ENCODE data around the gene DLGAP1.

The DLGAP1 gene

DNA sequence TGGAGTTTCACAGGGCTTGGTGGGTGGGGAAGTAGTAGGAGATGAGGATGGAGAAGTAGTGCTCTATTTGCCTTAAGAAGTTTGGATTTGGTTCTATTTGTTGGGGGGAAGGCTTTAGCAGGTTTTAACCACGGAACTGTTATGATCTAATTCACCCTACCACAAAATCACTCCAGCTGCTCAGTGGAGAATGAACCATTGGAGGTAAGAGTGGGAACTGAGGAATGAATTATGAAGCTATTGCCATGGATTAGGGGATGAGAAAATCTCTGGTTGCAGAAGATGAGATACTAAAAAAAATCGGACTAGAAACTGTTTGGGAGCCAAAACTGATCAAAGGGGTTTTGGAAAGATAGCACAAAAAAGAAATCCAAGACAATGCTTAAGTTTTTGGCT, 488.9 kb downstream of the DLGAP1 start:
- Histone ChIP-seq H3K27me3 (ENCODE audit: control insufficient read depth, insufficient read depth, low read length) (no peaks in the 10 kb centered on the region), H3K9ac (ENCODE audit: low read length) (no peak overlapping the region), H3K9me3 (ENCODE audit: control insufficient read depth, low read length) (no peaks in the 10 kb centered on the region), H3K4me1 (ENCODE audit: control insufficient read depth, insufficient read depth, low read length) (peaks cover 4% of the 10 kb centered on the region), H3K36me3 (ENCODE audit: control insufficient read depth, insufficient read depth, low read length) (no peaks in the 10 kb centered on the region), H3K4me3 (ENCODE audit: low read length) (no peak overlapping the region)

DNA sequence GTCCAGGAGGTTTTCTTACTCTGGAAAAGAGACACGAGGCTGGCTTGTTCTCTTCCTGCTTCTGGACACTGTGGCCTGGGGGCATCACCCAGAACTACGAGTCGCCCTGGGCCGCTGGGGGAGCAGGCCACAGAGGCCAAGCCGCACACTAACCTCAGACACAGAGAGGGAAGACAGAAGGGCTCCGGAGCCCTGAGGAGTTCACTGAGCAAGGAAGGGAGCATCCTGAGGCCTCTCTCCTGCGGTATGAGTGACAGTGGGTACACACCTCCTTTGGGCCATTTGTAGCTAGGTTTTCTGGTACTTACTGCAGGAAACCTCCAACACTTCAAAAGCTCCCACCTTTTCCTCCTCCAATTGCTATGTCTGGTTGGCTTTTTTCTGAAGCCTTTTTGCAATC, 494.1 kb downstream of the DLGAP1 start:
- H3K9me3 ChIP-seq (ENCODE audit: control insufficient read depth, low read length), result no peaks in the 10 kb centered on the region
- H3K9ac ChIP-seq (ENCODE audit: low read length), result no peak overlapping the region
- no peaks in the 10 kb centered on the region for H3K36me3 ChIP-seq (ENCODE audit: control insufficient read depth, insufficient read depth, low read length)
- H3K27me3 ChIP-seq (ENCODE audit: control insufficient read depth, insufficient read depth, low read length), result no peaks in the 10 kb centered on the region
- H3K4me3 ChIP-seq (ENCODE audit: low read length), result no peak overlapping the region
- no peaks in the 10 kb centered on the region for H3K4me1 ChIP-seq (ENCODE audit: control insufficient read depth, insufficient read depth, low read length)

GRCh38 chr18:3960142-3960541, 495.0 kb downstream of the DLGAP1 start:
- no peaks in the 10 kb centered on the region for H3K36me3 ChIP-seq (ENCODE audit: control insufficient read depth, insufficient read depth, low read length)
- H3K4me1 ChIP-seq (ENCODE audit: control insufficient read depth, insufficient read depth, low read length), result no peaks in the 10 kb centered on the region
- H3K9me3 ChIP-seq (ENCODE audit: control insufficient read depth, low read length), result no peaks in the 10 kb centered on the region
- H3K27me3 ChIP-seq (ENCODE audit: control insufficient read depth, insufficient read depth, low read length), result no peaks in the 10 kb centered on the region
- no peak overlapping the region for H3K9ac ChIP-seq (ENCODE audit: low read length)
- H3K4me3 ChIP-seq (ENCODE audit: low read length), result no peak overlapping the region

DNA sequence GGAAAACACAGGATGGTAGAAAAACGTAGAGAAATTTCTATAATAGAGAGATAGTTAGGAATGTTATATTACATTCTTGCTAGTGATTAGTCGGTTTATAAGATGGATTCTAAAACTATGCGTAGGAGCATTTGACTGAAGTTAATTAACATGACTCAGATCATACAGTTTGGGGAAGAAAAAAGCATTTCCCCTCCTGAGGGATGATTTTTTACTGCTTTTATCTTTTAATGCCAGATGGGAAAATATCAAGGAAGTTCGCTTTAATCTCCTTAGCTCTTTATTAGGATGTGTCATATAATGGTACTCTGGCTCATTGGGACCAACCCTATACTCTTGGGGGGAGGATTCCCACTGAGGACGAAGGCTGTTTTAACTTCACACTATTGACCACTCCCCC, 503.1 kb downstream of the DLGAP1 start:
- Histone ChIP-seq H3K9me3 (ENCODE audit: control insufficient read depth, low read length) (no peaks in the 10 kb centered on the region), H3K4me3 (ENCODE audit: low read length) (no peak overlapping the region), H3K27me3 (ENCODE audit: control insufficient read depth, insufficient read depth, low read length) (no peaks in the 10 kb centered on the region), H3K36me3 (ENCODE audit: control insufficient read depth, insufficient read depth, low read length) (no peaks in the 10 kb centered on the region), H3K4me1 (ENCODE audit: control insufficient read depth, insufficient read depth, low read length) (no peaks in the 10 kb centered on the region), H3K9ac (ENCODE audit: low read length) (no peak overlapping the region)

- H3K36me3 ChIP-seq (ENCODE audit: control insufficient read depth, insufficient read depth, low read length), result no peaks in the 10 kb centered on the region
- H3K9ac ChIP-seq (ENCODE audit: low read length), result no peak overlapping the region
- no peaks in the 10 kb centered on the region for H3K4me1 ChIP-seq (ENCODE audit: control insufficient read depth, insufficient read depth, low read length)
- no peak overlapping the region for H3K4me3 ChIP-seq (ENCODE audit: low read length)
- H3K9me3 ChIP-seq (ENCODE audit: control insufficient read depth, low read length), result no peaks in the 10 kb centered on the region
- no peaks in the 10 kb centered on the region for H3K27me3 ChIP-seq (ENCODE audit: control insufficient read depth, insufficient read depth, low read length)
Observed at GRCh38 chr18:3950668-3951404, 504.3 kb downstream of the DLGAP1 start.

- Histone ChIP-seq H3K27me3 (ENCODE audit: control insufficient read depth, insufficient read depth, low read length) (no peaks in the 10 kb centered on the region), H3K4me1 (ENCODE audit: control insufficient read depth, insufficient read depth, low read length) (no peaks in the 10 kb centered on the region), H3K9me3 (ENCODE audit: control insufficient read depth, low read length) (no peaks in the 10 kb centered on the region), H3K4me3 (ENCODE audit: low read length) (no peak overlapping the region), H3K36me3 (ENCODE audit: control insufficient read depth, insufficient read depth, low read length) (no peaks in the 10 kb centered on the region), H3K9ac (ENCODE audit: low read length) (no peak overlapping the region)
Observed at GRCh38 chr18:3948958-3949357, 506.1 kb downstream of the DLGAP1 start.

GRCh38 chr18:3947383-3947782, 507.7 kb downstream of the DLGAP1 start:
- Histone ChIP-seq H3K36me3 (ENCODE audit: control insufficient read depth, insufficient read depth, low read length) (no peaks in the 10 kb centered on the region), H3K4me3 (ENCODE audit: low read length) (no peak overlapping the region), H3K9me3 (ENCODE audit: control insufficient read depth, low read length) (no peaks in the 10 kb centered on the region), H3K27me3 (ENCODE audit: control insufficient read depth, insufficient read depth, low read length) (no peaks in the 10 kb centered on the region), H3K9ac (ENCODE audit: low read length) (no peak overlapping the region), H3K4me1 (ENCODE audit: control insufficient read depth, insufficient read depth, low read length) (no peaks in the 10 kb centered on the region)

GRCh38 chr18:3935305-3935704, 519.8 kb downstream of the DLGAP1 start:
- no peaks in the 10 kb centered on the region for H3K27me3 ChIP-seq (ENCODE audit: control insufficient read depth, insufficient read depth, low read length)
- no peak overlapping the region for H3K9ac ChIP-seq (ENCODE audit: low read length)
- no peaks in the 10 kb centered on the region for H3K9me3 ChIP-seq (ENCODE audit: control insufficient read depth, low read length)
- H3K4me3 ChIP-seq (ENCODE audit: low read length), result no peak overlapping the region
- H3K4me1 ChIP-seq (ENCODE audit: control insufficient read depth, insufficient read depth, low read length), result no peaks in the 10 kb centered on the region
- no peaks in the 10 kb centered on the region for H3K36me3 ChIP-seq (ENCODE audit: control insufficient read depth, insufficient read depth, low read length)

DNA sequence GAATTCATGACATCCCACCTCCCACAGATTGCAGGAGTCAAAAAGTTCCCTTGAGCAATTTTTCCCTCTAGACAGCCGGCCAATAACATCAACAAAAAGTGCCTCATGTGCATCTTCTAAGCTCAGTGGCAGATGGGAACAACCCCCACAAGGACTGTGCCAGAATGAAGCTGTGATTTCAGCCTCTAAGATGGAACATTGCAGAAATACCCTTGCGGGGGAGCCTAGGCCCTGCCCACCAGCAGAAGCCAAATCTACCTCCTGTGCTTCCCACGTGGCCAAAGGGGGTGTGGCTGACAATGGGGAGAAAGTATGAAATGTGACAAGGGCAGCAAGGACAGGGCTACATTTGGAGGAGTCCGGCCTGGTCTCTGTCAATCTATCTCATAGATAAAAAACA, 522.8 kb downstream of the DLGAP1 start:
- no peaks in the 10 kb centered on the region for H3K9me3 ChIP-seq (ENCODE audit: control insufficient read depth, low read length)
- H3K36me3 ChIP-seq (ENCODE audit: control insufficient read depth, insufficient read depth, low read length), result no peaks in the 10 kb centered on the region
- no peak overlapping the region for H3K4me3 ChIP-seq (ENCODE audit: low read length)
- H3K4me1 ChIP-seq (ENCODE audit: control insufficient read depth, insufficient read depth, low read length), result no peaks in the 10 kb centered on the region
- H3K27me3 ChIP-seq (ENCODE audit: control insufficient read depth, insufficient read depth, low read length), result no peaks in the 10 kb centered on the region
- H3K9ac ChIP-seq (ENCODE audit: low read length), result no peak overlapping the region

DNA sequence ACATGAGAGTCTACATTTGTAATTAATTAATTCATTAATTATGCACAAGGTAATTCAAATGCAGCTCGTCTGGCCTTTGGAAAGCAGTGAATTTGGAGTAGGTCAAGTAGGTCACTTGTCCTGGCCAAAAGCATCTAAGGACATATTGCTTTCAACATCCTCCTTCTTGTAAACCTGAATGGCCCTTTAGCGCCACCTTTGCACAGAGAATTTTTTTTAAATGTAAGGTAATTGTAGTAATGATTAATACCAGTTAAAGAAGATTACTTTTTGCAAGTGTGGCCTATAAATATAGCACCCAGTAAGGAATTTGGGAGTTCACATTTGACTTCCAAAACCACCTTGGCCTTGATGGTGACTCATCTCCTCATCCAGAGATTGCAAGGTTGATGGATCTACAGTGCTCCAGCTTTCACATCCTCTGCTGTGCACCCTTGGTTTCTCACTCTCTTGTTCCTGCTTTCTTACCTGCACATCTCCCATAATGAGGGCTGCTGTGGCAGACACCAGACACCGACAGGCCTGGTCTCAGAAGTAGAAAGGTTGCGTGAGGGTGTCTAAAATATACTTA, 523.5 kb downstream of the DLGAP1 start:
- Histone ChIP-seq H3K4me1 (ENCODE audit: control insufficient read depth, insufficient read depth, low read length) (no peaks in the 10 kb centered on the region), H3K4me3 (ENCODE audit: low read length) (no peak overlapping the region)

GRCh38 chr18:3931013-3931315, 524.1 kb downstream of the DLGAP1 start:
- Histone ChIP-seq H3K4me3 (ENCODE audit: low read length) (no peak overlapping the region), H3K36me3 (ENCODE audit: control insufficient read depth, insufficient read depth, low read length) (no peaks in the 10 kb centered on the region), H3K27me3 (ENCODE audit: control insufficient read depth, insufficient read depth, low read length) (no peaks in the 10 kb centered on the region), H3K9ac (ENCODE audit: low read length) (no peak overlapping the region), H3K9me3 (ENCODE audit: control insufficient read depth, low read length) (no peaks in the 10 kb centered on the region), H3K4me1 (ENCODE audit: control insufficient read depth, insufficient read depth, low read length) (no peaks in the 10 kb centered on the region)

More for the DNA sequence above, 523.5 kb downstream of the DLGAP1 start:
- Histone ChIP-seq H3K9me3 (ENCODE audit: control insufficient read depth, low read length) (no peaks in the 10 kb centered on the region), H3K27me3 (ENCODE audit: control insufficient read depth, insufficient read depth, low read length) (no peaks in the 10 kb centered on the region), H3K36me3 (ENCODE audit: control insufficient read depth, insufficient read depth, low read length) (no peaks in the 10 kb centered on the region), H3K9ac (ENCODE audit: low read length) (no peak overlapping the region)

GRCh38 chr18:3930126-3931012, 524.7 kb downstream of the DLGAP1 start:
- Histone ChIP-seq H3K9ac (ENCODE audit: low read length) (no peak overlapping the region), H3K9me3 (ENCODE audit: control insufficient read depth, low read length) (no peaks in the 10 kb centered on the region), H3K36me3 (ENCODE audit: control insufficient read depth, insufficient read depth, low read length) (no peaks in the 10 kb centered on the region), H3K4me3 (ENCODE audit: low read length) (no peak overlapping the region), H3K4me1 (ENCODE audit: control insufficient read depth, insufficient read depth, low read length) (no peaks in the 10 kb centered on the region), H3K27me3 (ENCODE audit: control insufficient read depth, insufficient read depth, low read length) (no peaks in the 10 kb centered on the region)
